HG03432 (cell line): ENCODE results near the gene CACNA2D3.

ENCODE experiments used
- ATAC-seq: cut with Tn5 transposase; IDR thresholded peaks from one replicate; pipeline ENCODE4 v1.9.1; 2021; ENCODE audit warnings: mild to moderate bottlenecking, moderate library complexity; ENCODE audit not compliant: unreplicated experiment

CACNA2D3 gene

GRCh38 chr3:54822206-54822605 is 699.9 kb downstream of the CACNA2D3 start:
- ATAC-seq = no peak

- ATAC-seq = no peak
These were observed 703.9 kb downstream of the CACNA2D3 start for GRCh38 chr3:54826251-54826691.

GRCh38 chr3:54827056-54827687 is 704.8 kb downstream of the CACNA2D3 start:
- no peak for ATAC-seq

- no peak for ATAC-seq
These were observed 705.4 kb downstream of the CACNA2D3 start for GRCh38 chr3:54827776-54828175.

- ATAC-seq = no peak
These were observed 708.3 kb downstream of the CACNA2D3 start for GRCh38 chr3:54830658-54831057.

GRCh38 chr3:54831112-54831511 is 708.8 kb downstream of the CACNA2D3 start:
- no peak for ATAC-seq

- ATAC-seq = no peak
These were observed 710.5 kb downstream of the CACNA2D3 start for GRCh38 chr3:54832876-54833275.

- no peak for ATAC-seq
These were observed 713.3 kb downstream of the CACNA2D3 start for GRCh38 chr3:54835701-54836100.

- no peak for ATAC-seq
These were observed 714.5 kb downstream of the CACNA2D3 start for GRCh38 chr3:54836871-54837270.

- no peak for ATAC-seq
These were observed 715.6 kb downstream of the CACNA2D3 start for GRCh38 chr3:54837964-54838363.

GRCh38 chr3:54841471-54841870 is 719.1 kb downstream of the CACNA2D3 start:
- ATAC-seq = no peak

GRCh38 chr3:54843352-54843751 is 721.0 kb downstream of the CACNA2D3 start:
- ATAC-seq = no peak

- ATAC-seq = no peak
These were observed 721.9 kb downstream of the CACNA2D3 start for GRCh38 chr3:54844211-54844610.

- ATAC-seq = no peak
These were observed 722.7 kb downstream of the CACNA2D3 start for GRCh38 chr3:54845011-54845410.

GRCh38 chr3:54845551-54845950 is 723.2 kb downstream of the CACNA2D3 start:
- no peak for ATAC-seq

- no peak for ATAC-seq
These were observed 723.8 kb downstream of the CACNA2D3 start for GRCh38 chr3:54846119-54846518.

GRCh38 chr3:54847361-54847760 is 725.0 kb downstream of the CACNA2D3 start:
- ATAC-seq = no peak

GRCh38 chr3:54849360-54849759 is 727.0 kb downstream of the CACNA2D3 start:
- no peak for ATAC-seq

- ATAC-seq = no peak
These were observed 728.2 kb downstream of the CACNA2D3 start for GRCh38 chr3:54850484-54851018.

GRCh38 chr3:54853573-54854404 is 731.4 kb downstream of the CACNA2D3 start:
- peak; percentile 75 for ATAC-seq

GRCh38 chr3:54856271-54856670 is 733.9 kb downstream of the CACNA2D3 start:
- no peak for ATAC-seq

GRCh38 chr3:54857343-54857742 is 735.0 kb downstream of the CACNA2D3 start:
- ATAC-seq = no peak
